GM12873 (cell line): ENCODE results near the gene NSUN7.

ENCODE experiments used
- TF ChIP-seq, protein P1 (sequence below): IDR thresholded peaks from 2 replicates; pipeline ENCODE4 v1.5.1; 2012; ENCODE audit warnings: low read depth, mild to moderate bottlenecking, moderate library complexity, low read length, control low read depth; ENCODE audit not compliant: insufficient read depth; ENCODE audit errors: missing control alignments

NSUN7 gene

DNA sequence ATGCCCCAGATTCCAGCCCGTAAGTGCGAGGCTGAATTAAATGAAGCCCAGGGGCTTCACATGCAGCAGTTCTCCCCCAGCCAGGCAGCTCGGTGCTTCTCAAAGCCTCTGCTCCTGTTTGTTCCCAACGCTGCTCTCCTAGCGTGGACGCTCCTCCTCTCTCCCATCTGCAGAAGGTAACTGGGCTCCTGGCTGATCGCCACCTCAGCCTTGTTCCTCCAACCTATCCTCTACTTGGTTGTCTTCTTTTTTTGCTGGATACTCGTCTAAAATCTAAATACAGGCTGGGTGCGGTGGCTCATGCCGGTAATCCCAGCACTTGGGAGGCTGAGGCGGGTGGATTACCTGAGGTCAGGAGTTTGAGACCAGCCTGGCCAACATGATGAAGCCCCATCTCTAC, 70.3 kb downstream of the NSUN7 start:
- TF ChIP-seq, protein P1, sequence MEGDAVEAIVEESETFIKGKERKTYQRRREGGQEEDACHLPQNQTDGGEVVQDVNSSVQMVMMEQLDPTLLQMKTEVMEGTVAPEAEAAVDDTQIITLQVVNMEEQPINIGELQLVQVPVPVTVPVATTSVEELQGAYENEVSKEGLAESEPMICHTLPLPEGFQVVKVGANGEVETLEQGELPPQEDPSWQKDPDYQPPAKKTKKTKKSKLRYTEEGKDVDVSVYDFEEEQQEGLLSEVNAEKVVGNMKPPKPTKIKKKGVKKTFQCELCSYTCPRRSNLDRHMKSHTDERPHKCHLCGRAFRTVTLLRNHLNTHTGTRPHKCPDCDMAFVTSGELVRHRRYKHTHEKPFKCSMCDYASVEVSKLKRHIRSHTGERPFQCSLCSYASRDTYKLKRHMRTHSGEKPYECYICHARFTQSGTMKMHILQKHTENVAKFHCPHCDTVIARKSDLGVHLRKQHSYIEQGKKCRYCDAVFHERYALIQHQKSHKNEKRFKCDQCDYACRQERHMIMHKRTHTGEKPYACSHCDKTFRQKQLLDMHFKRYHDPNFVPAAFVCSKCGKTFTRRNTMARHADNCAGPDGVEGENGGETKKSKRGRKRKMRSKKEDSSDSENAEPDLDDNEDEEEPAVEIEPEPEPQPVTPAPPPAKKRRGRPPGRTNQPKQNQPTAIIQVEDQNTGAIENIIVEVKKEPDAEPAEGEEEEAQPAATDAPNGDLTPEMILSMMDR: no peak

DNA sequence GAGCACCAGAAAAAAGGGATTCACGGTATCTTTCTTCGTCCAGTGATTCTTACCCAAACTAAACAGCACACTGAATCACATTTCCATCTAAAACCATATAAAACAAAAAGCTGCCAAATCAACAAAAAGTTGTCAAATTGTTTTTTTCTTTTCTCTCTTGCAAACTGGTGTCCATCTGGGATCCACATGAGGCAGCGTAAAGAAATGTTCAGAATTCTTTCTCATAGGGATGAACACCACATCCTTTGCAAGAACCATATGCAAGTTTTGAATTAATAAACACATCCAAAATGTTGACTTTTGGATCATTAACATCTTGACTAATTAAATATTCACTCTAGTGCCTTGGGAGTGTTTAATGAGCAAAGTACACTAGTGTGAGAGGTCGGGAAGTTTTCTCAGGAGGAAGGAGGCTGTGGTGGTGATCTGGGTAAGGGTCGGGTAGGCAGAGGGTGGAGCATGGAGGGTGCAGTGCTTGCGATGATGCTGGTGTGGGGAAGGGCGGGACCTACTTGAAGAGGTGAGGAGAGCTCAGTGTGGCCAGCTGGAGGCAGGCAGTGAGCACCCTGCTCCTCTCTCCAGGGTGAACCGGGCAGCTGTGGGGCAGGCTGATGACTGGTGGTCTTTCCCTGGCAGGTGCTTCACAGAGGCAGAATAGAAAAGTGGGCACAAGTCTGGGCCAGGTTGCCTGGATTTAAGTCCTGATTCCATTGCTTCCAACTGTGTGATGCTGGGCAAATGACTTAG, 72.8 kb downstream of the NSUN7 start:
- TF ChIP-seq, protein P1: no peak

DNA sequence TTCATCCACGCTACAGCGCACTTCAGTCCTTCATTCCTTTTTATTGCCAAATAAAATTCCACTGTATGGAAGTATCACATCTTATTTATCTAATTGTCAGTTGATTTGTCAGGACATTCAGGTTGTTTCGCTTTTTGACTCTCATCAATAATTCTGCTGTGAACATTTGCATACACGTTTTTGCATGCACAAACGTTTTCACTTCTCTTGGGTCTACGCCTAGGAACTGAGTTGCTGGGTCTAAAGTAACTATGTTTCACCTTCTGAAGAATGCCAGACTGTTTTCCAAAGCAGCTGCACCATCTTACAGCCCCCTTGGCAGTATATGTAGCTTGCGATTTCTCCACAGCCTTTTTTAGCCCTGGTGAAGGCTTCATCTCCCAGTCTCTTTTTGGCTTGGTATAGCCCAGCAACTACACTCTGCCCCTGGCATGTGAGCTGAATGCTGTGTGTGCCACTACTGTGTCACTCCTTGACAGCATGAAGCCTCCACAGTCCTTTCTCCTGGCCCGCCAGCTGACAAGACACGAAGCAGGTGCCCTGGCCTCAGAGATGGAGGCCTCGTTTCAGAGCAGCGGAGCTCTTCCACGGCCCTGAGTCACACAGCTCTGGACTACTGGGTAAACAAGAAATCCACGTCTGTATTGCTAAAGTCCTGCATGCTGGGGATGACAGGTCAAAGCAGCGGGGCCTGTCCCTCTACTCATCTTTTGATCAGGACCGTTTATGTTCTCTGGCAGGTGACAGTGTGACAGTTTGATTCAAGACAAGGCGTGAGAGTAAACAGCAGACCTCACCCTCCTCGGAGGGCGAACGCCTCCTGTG, 75.5 kb downstream of the NSUN7 start:
- TF ChIP-seq, protein P1: no peak

DNA sequence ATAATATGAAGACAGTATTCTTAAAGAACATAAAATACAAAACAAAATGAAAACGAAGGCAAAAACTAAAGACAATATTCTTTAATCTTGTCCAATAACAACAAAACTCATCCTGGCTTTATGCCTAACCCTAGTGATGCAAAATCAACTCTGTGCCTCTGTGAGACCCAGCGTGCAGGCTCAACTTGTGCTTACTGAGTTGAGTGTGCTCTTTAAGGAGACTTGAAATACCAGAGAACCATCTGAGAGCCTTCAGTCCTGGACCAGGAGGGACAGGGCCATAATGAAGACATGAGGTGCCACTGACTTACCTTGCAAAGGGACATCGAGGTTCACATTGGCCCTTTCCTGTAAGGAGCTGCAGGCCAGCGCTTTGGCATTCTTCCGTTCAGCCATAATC, 77.1 kb downstream of the NSUN7 start:
- TF ChIP-seq, protein P1: no peak

DNA sequence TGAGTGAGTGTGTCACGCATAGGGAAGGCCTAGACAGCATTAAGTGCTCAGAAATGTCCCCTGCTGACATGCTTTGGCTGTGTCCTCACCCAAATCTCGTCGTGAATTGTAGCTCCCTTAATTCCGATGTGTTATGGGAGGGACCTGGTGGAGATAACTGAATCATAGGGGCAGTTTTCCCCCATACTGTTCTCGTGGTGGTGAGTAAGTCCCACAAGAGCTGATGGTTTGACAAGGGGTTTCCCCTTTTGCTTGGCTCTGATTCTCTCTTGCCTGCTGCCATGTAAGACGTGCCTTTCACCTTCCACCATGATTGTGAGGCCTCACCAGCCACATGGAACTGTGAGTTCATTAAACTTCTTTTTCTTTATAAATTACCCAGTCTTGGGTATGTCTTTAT, 78.0 kb downstream of the NSUN7 start:
- TF ChIP-seq, protein P1: no peak

DNA sequence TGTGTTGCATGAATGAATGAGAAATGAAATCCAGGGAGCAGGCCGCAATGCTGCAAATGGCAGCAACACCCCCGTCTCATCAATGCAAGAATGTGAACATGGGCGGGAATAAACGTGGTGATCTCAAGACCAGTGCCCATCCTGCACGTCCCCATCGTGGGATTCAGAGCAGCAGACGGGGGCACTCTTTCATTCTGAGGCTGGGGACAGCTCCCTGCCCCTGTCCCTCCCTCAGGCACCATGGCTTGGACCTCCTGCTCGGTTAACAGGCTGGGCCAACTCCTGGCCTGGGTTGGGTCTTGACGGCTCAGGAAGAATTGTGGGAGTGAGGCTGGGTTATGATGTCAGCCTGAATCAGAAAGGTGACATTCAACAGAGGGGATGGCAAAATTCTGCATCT, 78.9 kb downstream of the NSUN7 start:
- TF ChIP-seq, protein P1: no peak

DNA sequence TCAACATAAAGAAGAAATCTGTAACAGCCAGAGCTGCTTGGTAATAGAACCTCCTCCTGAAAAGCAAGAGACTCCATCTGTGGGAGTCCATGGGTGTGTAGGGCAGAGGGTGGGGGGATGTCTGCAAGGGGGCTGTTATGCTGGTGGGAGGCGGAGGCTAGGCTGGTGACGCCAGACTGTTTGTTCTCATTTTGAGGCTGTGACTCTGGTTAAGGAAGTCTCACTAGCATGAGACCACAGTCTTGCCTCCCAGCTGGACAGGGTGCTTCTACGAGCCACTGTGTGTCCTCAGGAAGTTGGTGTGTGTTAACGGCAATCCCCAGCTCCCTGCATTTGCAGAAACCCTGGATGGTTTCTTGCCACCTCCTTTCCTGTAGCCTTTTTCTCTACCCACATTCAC, 79.8 kb downstream of the NSUN7 start:
- TF ChIP-seq, protein P1: no peak
